Loucy (cell line): ENCODE measurements around the gene KLRC2.
"Not testable (repeated sequence)": the region's sequence is repeated elsewhere in the genome, so short reads cannot be mapped to it uniquely, and the experiment has no call there.

Source experiments
- CTCF ChIP-seq: fragments of 200-600 bp; sonication (generic); conservative IDR thresholded peaks from 2 replicates; pipeline ENCODE4 v1.5.1; 2014; ENCODE audit warnings: mild to moderate bottlenecking, antibody characterized with exemption, low read length
- EZH2phosphoT487 ChIP-seq: fragments of 200-600 bp; IDR thresholded peaks from 2 replicates; pipeline ENCODE4 v1.6.1; 2018; ENCODE audit warnings: antibody characterized with exemption, mild to moderate bottlenecking, moderate library complexity, borderline replicate concordance

GRCh38 chr12:10437601-10438000, 1.8 kb upstream of the KLRC2 start:
- TF ChIP-seq CTCF, EZH2phosphoT487: not testable (repeated sequence)
